GM23338 (cell line): ENCODE measurements around the gene RPS6KA4. TPM values are rescaled to one million over a fixed set of nuclear protein-coding genes. Genes with fewer than 3 reads are reported as not detected.

Experiments
- ATAC-seq: fragments of 200-7000 bp; cut with Tn5 transposase; 3 replicates; pipeline ENCODE4 v1.9.1; 2020
- DNase-seq: peaks from one replicate; pipeline ENCODE4 v3.0.0-alpha.2; 2015; ENCODE audit warnings: low spot score
- H2AFZ ChIP-seq: fragments of 200-600 bp; sonication (generic); 2 replicates; pipeline ENCODE4 v1.8.0; 2016; ENCODE audit warnings: antibody characterized with exemption, mild to moderate bottlenecking, moderate library complexity
- H3F3A ChIP-seq: fragments of 200-600 bp; sonication (generic); replicated peaks from 2 replicates; pipeline ENCODE4 v1.8.0; 2017; ENCODE audit warnings: antibody characterized with exemption, mixed run types, low read depth
- H3K27ac ChIP-seq: fragments of 200-600 bp; sonication (generic); 2 replicates; pipeline ENCODE4 v1.6.1; 2016; ENCODE audit warnings: low read depth
- H3K27me3 ChIP-seq: fragments of 200-600 bp; sonication (generic); 2 replicates; pipeline ENCODE4 v1.8.0; 2016; ENCODE audit warnings: mild to moderate bottlenecking, mixed run types, moderate library complexity; ENCODE audit not compliant: insufficient read depth
- H3K36me3 ChIP-seq: fragments of 200-600 bp; sonication (generic); 2 replicates; pipeline ENCODE4 v1.8.0; 2016; ENCODE audit warnings: mild to moderate bottlenecking; ENCODE audit not compliant: insufficient read depth
- H3K4me1 ChIP-seq: fragments of 200-600 bp; sonication (generic); 2 replicates; pipeline ENCODE4 v1.8.0; 2016; ENCODE audit warnings: mild to moderate bottlenecking, moderate library complexity; ENCODE audit not compliant: insufficient read depth
- H3K4me2 ChIP-seq: fragments of 200-600 bp; sonication (generic); 2 replicates; pipeline ENCODE4 v1.7.1; 2017; ENCODE audit warnings: mixed run types
- H3K4me3 ChIP-seq: fragments of 200-600 bp; sonication (generic); 2 replicates; pipeline ENCODE4 v1.6.1; 2016; ENCODE audit warnings: mixed run types
- H3K79me2 ChIP-seq: fragments of 200-600 bp; sonication (generic); replicated peaks from 2 replicates; pipeline ENCODE4 v1.8.0; 2017; ENCODE audit warnings: mild to moderate bottlenecking; ENCODE audit not compliant: insufficient read depth
- H3K9me2 ChIP-seq: fragments of 200-600 bp; sonication (generic); 2 replicates; pipeline ENCODE4 v1.8.0; 2017; ENCODE audit not compliant: insufficient read depth
- H4K20me1 ChIP-seq: fragments of 200-600 bp; sonication (generic); replicated peaks from 2 replicates; pipeline ENCODE4 v1.8.0; 2017; ENCODE audit warnings: mild to moderate bottlenecking; ENCODE audit not compliant: insufficient read depth
- H3K27ac Mint-ChIP-seq: 2 replicates; pipeline ENCODE4 v1.8.0; 2020; ENCODE audit warnings: inconsistent platforms, mild to moderate bottlenecking, moderate library complexity, mixed read lengths
- H3K27me3 Mint-ChIP-seq: 3 replicates; pipeline ENCODE4 v1.8.0; 2022; ENCODE audit warnings: low read depth, mild to moderate bottlenecking, moderate library complexity, mixed read lengths, inconsistent platforms; ENCODE audit not compliant: insufficient read depth, poor library complexity
- H3K36me3 Mint-ChIP-seq: 3 replicates; pipeline ENCODE4 v1.8.0; 2021; ENCODE audit warnings: low read depth, mild to moderate bottlenecking, inconsistent platforms, moderate library complexity, mixed read lengths
- H3K4me1 Mint-ChIP-seq: 3 replicates; pipeline ENCODE4 v1.8.0; 2020; ENCODE audit warnings: mild to moderate bottlenecking, inconsistent platforms, mixed read lengths
- H3K4me3 Mint-ChIP-seq: 3 replicates; pipeline ENCODE4 v1.8.0; 2021; ENCODE audit warnings: moderate library complexity, mild to moderate bottlenecking, inconsistent platforms, mixed read lengths
- H3K9me3 Mint-ChIP-seq: 3 replicates; pipeline ENCODE4 v1.8.0; 2020; ENCODE audit warnings: moderate library complexity, mild to moderate bottlenecking, inconsistent platforms, mixed read lengths
- CTCF ChIP-seq, 2 experiments: fragments of 200-600 bp in 1 of 2; sonication (generic) in 1 of 2; conservative IDR thresholded peaks; 2 replicates each; pipeline versions ENCODE4 v1.5.1 to v1.6.1; 2016 to 2017; ENCODE audit warnings: antibody characterized with exemption in 2 of 2, low read depth in 2 of 2, mild to moderate bottlenecking in 2 of 2, moderate library complexity in 1 of 2
- ETS1 ChIP-seq: IDR thresholded peaks from 2 replicates; pipeline ENCODE4 v1.6.1; 2016; ENCODE audit warnings: antibody characterized with exemption
- EZH2phosphoT487 ChIP-seq: fragments of 200-600 bp; sonication (generic); IDR thresholded peaks from one replicate; pipeline ENCODE4 v1.8.1; 2018; ENCODE audit warnings: antibody characterized with exemption; ENCODE audit not compliant: unreplicated experiment
- POLR2AphosphoS5 ChIP-seq: IDR thresholded peaks from 2 replicates; pipeline ENCODE4 v1.6.1; 2016; ENCODE audit warnings: antibody characterized with exemption, low read depth
- ZNF462 ChIP-seq: fragments of 250-450 bp; sonication (Bioruptor Pico); IDR thresholded peaks from 2 replicates; pipeline ENCODE4 v1.5.0; 2020; ENCODE audit warnings: mild to moderate bottlenecking, moderate library complexity
- polyA plus RNA-seq: library from polyadenylated mRNA; unstranded; fragments of >200 nt; fragmentation: Nextera tagmentation; extraction: Ambion mirVana; gene quantifications from 2 replicates; pipeline ENCODE4 v1.2.1, GENCODE V29; 2016
- total RNA-seq: library from RNA; depleted of rRNA; stranded (reverse); fragments of >200 nt; shearing (Covaris generic); gene quantifications from 2 replicates; pipeline ENCODE4 v1.2.3, GENCODE V29; 2014

Gene RPS6KA4
- total and polyA plus RNA-seq, 2 experiments from 2014 or later, result 3.5 to 19.9 TPM

- peak overlapping the region; percentile 82 for H3K4me3 ChIP-seq
- Mint-ChIP-seq H3K4me3 (peak overlapping the region; percentile 98), H3K36me3 (peaks cover 53% of the 10 kb centered on the region), H3K27ac (peak overlapping the region; percentile 100), H3K9me3 (no peaks in the 10 kb centered on the region; the same call in 1 of the 3 replicates), H3K4me1 (peaks cover 17% of the 10 kb centered on the region), H3K27me3 (peaks cover 34% of the 10 kb centered on the region)
- no peaks in the 10 kb centered on the region for H3K27me3 ChIP-seq
- TF ChIP-seq POLR2AphosphoS5 (no peak), ZNF462 (no peak), EZH2phosphoT487 (no peak), ETS1 (no peak), CTCF (conservative IDR thresholded peaks at IDR 0.05; ENCODE audit: low read depth in 2 of 2) (peak; percentile 18 to 28; a peak in 3 of 4 replicates)
- H3F3A ChIP-seq, result peaks cover 17% of the 10 kb centered on the region; the same call in 1 of the 2 replicates
- ATAC-seq (peak; percentile 27), DNase-seq (peak; percentile 76)
- H3K36me3 ChIP-seq, result peaks cover 3% of the 10 kb centered on the region; the same call in 1 of the 2 replicates
- H2AFZ ChIP-seq, result 0 out of 2 replicates have a peak overlapping the region, but pooled peaks have one; percentile 4
- peak overlapping the region; percentile 93 for H3K27ac ChIP-seq
- H3K9me2 ChIP-seq, result no peaks in the 10 kb centered on the region
- peaks cover 19% of the 10 kb centered on the region for H3K79me2 ChIP-seq
- peaks cover 12% of the 10 kb centered on the region for H3K4me1 ChIP-seq
- no peaks in the 10 kb centered on the region; the same call in 1 of the 2 replicates for H4K20me1 ChIP-seq
- H3K4me2 ChIP-seq, result peak overlapping the region; percentile 74
Measured at GRCh38 chr11:64316672-64317324, 42.2 kb upstream of the RPS6KA4 start.
